ENCODE results near the gene HPCAL1. TPM values are rescaled to one million over a fixed set of nuclear protein-coding genes. Genes with fewer than 3 reads are reported as not detected.
"Not testable (repeated sequence)": the region's sequence is repeated elsewhere in the genome, so short reads cannot be mapped to it uniquely, and the experiment has no call there.

Gene HPCAL1
- total and polyA plus RNA-seq, 8 donors, result 22.1 to 32.7 (median 26.4) TPM

DNA sequence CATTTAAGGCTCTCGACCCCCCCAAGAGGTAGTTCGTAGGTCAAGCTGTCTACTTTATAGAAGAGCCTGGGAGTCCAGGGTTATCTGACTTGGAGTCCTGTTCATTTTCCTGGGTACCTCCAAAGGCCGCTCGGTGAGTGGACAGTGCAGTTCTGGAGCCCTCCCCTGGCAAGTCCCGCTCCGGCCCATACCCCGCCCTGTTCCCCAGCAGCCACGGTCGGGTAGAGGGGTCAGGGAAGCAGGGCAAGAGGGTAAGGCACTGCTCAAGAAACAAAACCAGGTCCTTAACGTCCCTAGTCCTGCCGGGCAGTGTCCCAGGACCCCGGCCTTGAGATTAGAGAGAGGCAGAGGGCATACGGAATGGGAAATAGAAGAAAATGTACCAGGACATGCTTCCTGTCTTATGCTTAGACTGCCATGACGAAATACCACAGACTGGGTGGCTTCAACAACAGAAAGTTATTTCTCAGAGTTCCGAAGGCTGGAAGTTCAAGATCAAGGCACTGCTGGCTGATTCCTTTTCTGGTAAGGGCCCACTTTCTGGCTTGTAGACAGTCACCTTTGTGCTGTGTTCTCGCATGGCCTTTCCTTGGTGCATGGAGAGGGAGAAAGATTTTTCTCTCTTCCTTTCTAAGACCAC, 5.4 kb upstream of the HPCAL1 start:
- 79% methylated on average over 16 of the region's 16 CpGs for WGBS, 2 donors
- H3K27ac ChIP-seq, result no peak overlapping the region

GRCh38 chr2:10297959-10298531, 4.7 kb upstream of the HPCAL1 start:
- FAIRE-seq, result no peak
- Histone ChIP-seq H3K36me3 (no peaks in the 10 kb centered on the region), H3K9me3 (peaks cover 0 to 3% (median 0%) of the 10 kb centered on the region in 4 donors), H3K4me3 (no peak overlapping the region), H3K4me1 (no peaks in the 10 kb centered on the region), H3K27ac (no peak overlapping the region), H3K27me3 (no peaks in the 10 kb centered on the region)
- 73 to 74% methylated on average over 7 of the region's 7 CpGs for WGBS, 2 donors
- no peak for DNase-seq
- ATAC-seq, result no peak
- TF ChIP-seq, protein P1, sequence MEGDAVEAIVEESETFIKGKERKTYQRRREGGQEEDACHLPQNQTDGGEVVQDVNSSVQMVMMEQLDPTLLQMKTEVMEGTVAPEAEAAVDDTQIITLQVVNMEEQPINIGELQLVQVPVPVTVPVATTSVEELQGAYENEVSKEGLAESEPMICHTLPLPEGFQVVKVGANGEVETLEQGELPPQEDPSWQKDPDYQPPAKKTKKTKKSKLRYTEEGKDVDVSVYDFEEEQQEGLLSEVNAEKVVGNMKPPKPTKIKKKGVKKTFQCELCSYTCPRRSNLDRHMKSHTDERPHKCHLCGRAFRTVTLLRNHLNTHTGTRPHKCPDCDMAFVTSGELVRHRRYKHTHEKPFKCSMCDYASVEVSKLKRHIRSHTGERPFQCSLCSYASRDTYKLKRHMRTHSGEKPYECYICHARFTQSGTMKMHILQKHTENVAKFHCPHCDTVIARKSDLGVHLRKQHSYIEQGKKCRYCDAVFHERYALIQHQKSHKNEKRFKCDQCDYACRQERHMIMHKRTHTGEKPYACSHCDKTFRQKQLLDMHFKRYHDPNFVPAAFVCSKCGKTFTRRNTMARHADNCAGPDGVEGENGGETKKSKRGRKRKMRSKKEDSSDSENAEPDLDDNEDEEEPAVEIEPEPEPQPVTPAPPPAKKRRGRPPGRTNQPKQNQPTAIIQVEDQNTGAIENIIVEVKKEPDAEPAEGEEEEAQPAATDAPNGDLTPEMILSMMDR (IDR thresholded peaks at IDR 0.05), result no peak
- intact Hi-C loops (cut with DNase I), result no loop called here

More for the DNA sequence above, 5.4 kb upstream of the HPCAL1 start:
- Histone ChIP-seq H3K27me3 (no peaks in the 10 kb centered on the region), H3K36me3 (no peaks in the 10 kb centered on the region), H3K4me1 (no peaks in the 10 kb centered on the region), H3K4me3 (no peak overlapping the region), H3K9me3 (peaks cover 0 to 3% (median 0%) of the 10 kb centered on the region in 4 donors)
- DNase-seq (no peak), FAIRE-seq (no peak), ATAC-seq (no peak)
- intact Hi-C loops (cut with DNase I), result no loop called here
- TF ChIP-seq, protein P1 (IDR thresholded peaks at IDR 0.05), result no peak

DNA sequence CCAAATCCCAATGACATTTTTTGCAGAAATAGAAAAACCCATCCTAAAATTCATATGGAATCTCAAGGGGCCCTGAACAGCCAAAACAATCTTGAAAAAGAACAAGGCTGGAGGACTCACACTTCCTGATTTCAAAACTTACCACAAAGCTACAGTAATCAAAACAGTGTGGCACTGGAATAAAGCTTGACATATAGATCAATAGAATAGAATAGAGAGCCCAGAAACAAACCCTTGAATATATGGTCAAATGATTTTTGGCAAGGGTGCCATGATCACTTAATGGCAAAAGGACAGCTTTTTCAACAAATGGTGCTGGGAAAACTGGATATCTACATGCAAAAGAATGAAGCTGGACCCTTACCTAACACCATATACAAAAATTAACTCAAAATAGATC, 3.9 kb upstream of the HPCAL1 start:
- FAIRE-seq; H3K4me1 ChIP-seq; H3K4me3 ChIP-seq; H3K36me3 ChIP-seq; intact Hi-C loops (cut with DNase I); ATAC-seq; H3K27ac ChIP-seq; H3K27me3 ChIP-seq; DNase-seq; H3K9me3 ChIP-seq: not testable (repeated sequence)

- WGBS, 2 donors, result 81 to 83% methylated on average over 3 of the region's 3 CpGs
- Histone ChIP-seq H3K36me3 (no peaks in the 10 kb centered on the region), H3K4me1 (peaks cover 2 to 12% (median 3%) of the 10 kb centered on the region in 3 donors), H3K27me3 (no peaks in the 10 kb centered on the region), H3K9me3 (peaks cover 0 to 3% (median 0%) of the 10 kb centered on the region in 4 donors), H3K27ac (no peak overlapping the region), H3K4me3 (no peak overlapping the region)
- intact Hi-C loops (cut with DNase I), result loop anchor here in 1 of 3 donors (10.0 kb wide), 2 partner anchors 64 to 114 kb away; no protein-coding TSS in a partner anchor
- ATAC-seq (no peak), DNase-seq (no peak), FAIRE-seq (no peak)
- TF ChIP-seq, protein P1 (IDR thresholded peaks at IDR 0.05), result no peak
Observed at GRCh38 chr2:10300328-10300920, 2.3 kb upstream of the HPCAL1 start.

DNA sequence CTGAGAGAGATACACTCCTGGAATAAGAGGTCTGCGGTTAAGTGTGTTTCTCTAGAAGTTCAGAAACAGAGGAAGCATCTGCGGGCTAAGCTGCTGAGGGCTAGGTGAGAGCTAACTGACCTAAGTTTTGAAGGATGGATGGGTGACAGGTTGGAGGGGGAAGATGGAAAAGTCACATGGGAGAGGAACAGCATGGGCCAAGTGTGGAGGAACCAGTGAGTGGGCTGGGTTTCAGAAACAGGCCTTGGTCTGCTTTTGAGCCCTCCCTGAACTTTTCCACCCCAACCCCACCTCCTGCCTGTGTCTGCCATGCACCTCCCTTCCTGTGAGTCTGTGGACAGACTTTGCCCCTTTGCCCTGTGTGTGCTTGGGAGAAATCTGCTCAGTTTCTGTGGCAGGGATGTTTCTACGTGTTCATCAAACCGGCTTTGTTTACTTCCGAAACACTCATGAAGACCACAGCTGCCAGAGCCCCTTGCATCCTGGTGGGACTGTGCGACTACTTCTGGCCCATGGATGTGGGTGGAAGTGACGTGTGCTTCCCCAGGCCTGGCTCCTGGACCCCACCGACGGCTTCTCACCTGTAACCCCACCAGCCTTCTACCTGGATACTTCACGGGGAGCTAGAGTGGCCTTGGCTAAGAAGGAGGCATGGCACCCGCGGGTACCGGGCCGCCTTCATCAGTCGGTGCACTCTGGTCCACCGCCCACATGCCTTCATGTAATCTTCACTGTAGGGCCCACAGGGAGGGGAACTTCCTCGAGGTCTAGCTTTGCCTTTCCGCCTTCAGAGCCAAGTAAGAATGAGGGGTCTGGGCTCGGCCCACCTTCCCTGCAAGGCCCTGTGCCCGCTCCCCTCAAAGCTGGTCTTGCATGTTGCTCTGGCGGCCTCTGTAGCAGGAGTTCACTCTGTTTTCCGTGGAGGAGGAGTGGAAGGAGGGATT, 1.4 kb upstream of the HPCAL1 start:
- TF ChIP-seq, protein P1 (IDR thresholded peaks at IDR 0.05), result no peak
- Histone ChIP-seq H3K4me1 (peaks cover 5 to 18% (median 8%) of the 10 kb centered on the region in 3 donors), H3K27me3 (no peaks in the 10 kb centered on the region), H3K9me3 (peaks cover 0 to 3% (median 0%) of the 10 kb centered on the region in 4 donors), H3K4me3 (peak overlapping the region in 1 of 4 donors; percentile 87), H3K27ac (peak overlapping the region in 2 of 4 donors; percentile 80 to 84), H3K36me3 (no peaks in the 10 kb centered on the region)
- 82 to 83% methylated on average over 22 of the region's 22 CpGs for WGBS, 2 donors
- FAIRE-seq, result no peak
- DNase-seq, result no peak
- ATAC-seq, result no peak
- intact Hi-C loops (cut with DNase I), result loop anchor here in 1 of 3 donors (10.0 kb wide), 2 partner anchors 64 to 114 kb away; no protein-coding TSS in a partner anchor
